Panc1 (cell line): ENCODE results near the gene MICAL1. TPM values are rescaled to one million over a fixed set of nuclear protein-coding genes. Genes with fewer than 3 reads are reported as not detected.

Experiments
- ATAC-seq: fragments of 200-7000 bp; cut with Tn5 transposase; 2 replicates; pipeline ENCODE4 v1.9.1; 2020; ENCODE audit warnings: mild to moderate bottlenecking, moderate library complexity
- BruUV-seq: library from RNA; stranded (reverse); fragments of 400-500 nt; replicated peaks from 2 replicates; lab custom pipeline; 2021; lab: Mats Ljungman, UMichigan
- CTCF ChIA-PET: fragments of 300-600 bp; sonication (Branson Sonifier 250); formaldehyde crosslinking; loops from one replicate; lab custom pipeline; 2022; ENCODE audit warnings: antibody characterized with exemption; lab: Charles Lee
- POLR2A ChIA-PET: fragments of 300-600 bp; sonication (Branson Sonifier 250); formaldehyde crosslinking; loops from one replicate; lab custom pipeline; 2022; ENCODE audit warnings: antibody characterized with exemption; lab: Charles Lee
- DNase-seq: peaks from one replicate; pipeline ENCODE4 v3.0.0-alpha.2; 2010; ENCODE audit warnings: low read depth, low spot score
- H3K27ac ChIP-seq: 2 replicates; pipeline ENCODE4 v1.5.1; 2011; ENCODE audit warnings: mild to moderate bottlenecking, low read length, inconsistent platforms
- H3K27me3 ChIP-seq: fragments of 200-500 bp; sonication (Bioruptor generic); 2 replicates; pipeline ENCODE4 v1.6.0; 2014; ENCODE audit warnings: low read length, inconsistent platforms; ENCODE audit not compliant: control insufficient read depth, insufficient read depth
- H3K36me3 ChIP-seq: fragments of 200-500 bp; sonication (Bioruptor generic); 2 replicates; pipeline ENCODE4 v1.5.1; 2014; ENCODE audit warnings: inconsistent platforms, mild to moderate bottlenecking, low read length, moderate library complexity; ENCODE audit not compliant: control insufficient read depth, insufficient read depth
- H3K4me1 ChIP-seq: 2 replicates; pipeline ENCODE4 v1.5.1; 2011; ENCODE audit warnings: inconsistent platforms, mild to moderate bottlenecking, low read length, moderate library complexity; ENCODE audit not compliant: control insufficient read depth, insufficient read depth
- H3K4me3 ChIP-seq, 2 experiments: 2 replicates each; pipeline ENCODE4 v1.5.1; 2011 to 2012; ENCODE audit warnings: low read depth in 2 of 2, low read length in 2 of 2, mild to moderate bottlenecking in 2 of 2, inconsistent platforms in 1 of 2, moderate library complexity in 1 of 2
- H3K9me3 ChIP-seq: fragments of 200-500 bp; sonication (Bioruptor generic); 2 replicates; pipeline ENCODE4 v1.5.1; 2014; ENCODE audit warnings: low read depth, mild to moderate bottlenecking, inconsistent platforms, low read length, moderate library complexity; ENCODE audit not compliant: control insufficient read depth, insufficient read depth
- CTCF ChIP-seq: fragments of 450-650 bp; IDR thresholded peaks from 2 replicates; pipeline ENCODE4 v1.5.1; 2017; ENCODE audit warnings: mild to moderate bottlenecking
- POLR2AphosphoS5 ChIP-seq: IDR thresholded peaks from 2 replicates; pipeline ENCODE4 v1.6.1; 2012; ENCODE audit warnings: mild to moderate bottlenecking, low read depth, low read length, moderate library complexity
- REST ChIP-seq, 2 experiments: IDR thresholded peaks; 2 replicates each; pipeline ENCODE4 v1.6.1; 2011 to 2012; ENCODE audit warnings: low read depth in 2 of 2, control low read depth in 1 of 2, low read length in 1 of 2, mild to moderate bottlenecking in 1 of 2, moderate library complexity in 1 of 2; ENCODE audit not compliant: insufficient read depth in 1 of 2
- SIN3A ChIP-seq: IDR thresholded peaks from 2 replicates; pipeline ENCODE4 v1.6.1; 2012; ENCODE audit warnings: low read depth, mild to moderate bottlenecking, low read length, moderate library complexity, borderline replicate concordance; ENCODE audit not compliant: insufficient read depth
- TCF7L2 ChIP-seq: IDR thresholded peaks from 2 replicates; pipeline ENCODE4 v1.6.1; 2011; ENCODE audit warnings: mild to moderate bottlenecking, low read depth, low read length, inconsistent platforms
- in situ Hi-C: cut with HindIII; loops from 2 replicates; pipeline ENCODE4 v1.10.0; 2016; ENCODE audit warnings: low sequenced_read_pairs, low pct_unique_long_range_greater_than_20kb
- intact Hi-C: fragments of 100-400 bp; cut with micrococcal nuclease; formaldehyde crosslinking; loops from one replicate; pipeline ENCODE4 v1.10.0; 2022; ENCODE audit not compliant: unreplicated experiment
- total RNA-seq: library from RNA; stranded (reverse); gene quantifications from one replicate; pipeline ENCODE4 v1.2.1, GENCODE V29; 2021; ENCODE audit not compliant: unreplicated experiment

Gene MICAL1
- total RNA-seq, 1 experiment from 2014 or later: 64.5 TPM

GRCh38 chr6:109466212-109466923, 10.8 kb upstream of the MICAL1 start:
- ATAC-seq (no peak), DNase-seq (no peak)
- Histone ChIP-seq H3K27ac (no peak overlapping the region), H3K36me3 (peaks cover 45% of the 10 kb centered on the region), H3K4me3 (no peak overlapping the region), H3K27me3 (no peaks in the 10 kb centered on the region), H3K4me1 (no peaks in the 10 kb centered on the region), H3K9me3 (no peaks in the 10 kb centered on the region)
- ChIA-PET POLR2A (no interaction called here), CTCF (no interaction called here)
- TF ChIP-seq CTCF (no peak), SIN3A (no peak), TCF7L2 (no peak), REST (IDR thresholded peaks at IDR 0.05; ENCODE audit: insufficient read depth in 1 of 2, low read depth in 2 of 2, low read length in 1 of 2) (no peak), POLR2AphosphoS5 (no peak)
- intact Hi-C loops: no loop called here
- no TSS peak for BruUV-seq
- in situ Hi-C loops: no loop called here

- Histone ChIP-seq H3K27me3 (no peaks in the 10 kb centered on the region), H3K4me1 (no peaks in the 10 kb centered on the region), H3K27ac (no peak overlapping the region), H3K36me3 (peaks cover 45% of the 10 kb centered on the region), H3K4me3 (no peak overlapping the region), H3K9me3 (no peaks in the 10 kb centered on the region)
- ATAC-seq: peak; percentile 13; the same call in 1 of the 2 replicates
- TF ChIP-seq SIN3A (no peak), CTCF (no peak)
- BruUV-seq: no TSS peak
- DNase-seq: no peak
- ChIA-PET CTCF (no interaction called here), POLR2A (no interaction called here)
- in situ Hi-C loops: no loop called here
- intact Hi-C loops: no loop called here
Measured at GRCh38 chr6:109465772-109466171, 10.2 kb upstream of the MICAL1 start.
